ENCODE results near the gene PLSCR2.
"Not testable (repeated sequence)": the region's sequence is repeated elsewhere in the genome, so short reads cannot be mapped to it uniquely, and the experiment has no call there.

PLSCR2 gene

DNA sequence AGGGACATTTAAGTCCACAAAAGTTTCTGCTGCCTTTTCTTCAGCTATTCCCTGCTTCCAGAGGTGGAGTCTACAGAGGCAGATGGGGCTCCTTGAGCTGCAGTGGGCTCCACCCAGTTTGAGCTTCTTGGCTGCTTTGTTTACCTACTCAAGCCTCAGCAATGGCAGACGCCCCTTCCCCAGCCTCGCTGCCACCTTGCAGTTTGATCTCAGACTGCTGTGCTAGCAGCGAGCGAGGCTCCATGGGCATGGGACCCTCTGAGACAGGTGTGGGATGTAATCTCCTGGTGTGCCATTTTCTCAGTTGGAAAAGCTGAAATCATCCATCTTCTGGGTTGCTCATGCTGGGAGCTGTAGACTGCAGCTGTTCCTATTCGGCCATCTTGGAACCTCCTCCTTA is 29.1 kb downstream of the PLSCR2 start:
- DNase-seq; in situ Hi-C loops (cut with MboI; ENCODE audit: low pct_unique_long_range_greater_than_20kb, low sequenced_read_pairs): not testable (repeated sequence)

- in situ Hi-C loops (cut with MboI; ENCODE audit: low pct_unique_long_range_greater_than_20kb, low sequenced_read_pairs), result no loop called here
Observed at GRCh38 chr3:146432066-146432465, 37.3 kb downstream of the PLSCR2 start.

DNA sequence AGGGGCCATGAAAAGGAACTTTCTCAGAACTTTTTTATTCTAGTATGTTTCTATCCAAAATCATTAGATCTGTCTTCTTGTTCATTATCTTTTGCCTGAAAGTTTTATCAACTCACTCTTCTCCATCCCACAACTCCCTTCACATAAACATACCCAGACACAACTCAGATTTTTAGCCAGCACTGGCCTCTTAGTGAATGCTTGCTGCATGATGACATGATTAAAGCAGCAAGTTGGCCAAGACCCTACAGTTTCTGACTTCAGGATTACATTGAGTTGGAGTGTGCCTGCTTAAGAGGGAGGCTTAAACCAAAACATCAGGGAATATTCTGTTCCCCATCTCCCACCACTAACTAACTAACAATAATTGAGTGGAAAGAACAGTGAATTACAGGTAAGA is 38.1 kb downstream of the PLSCR2 start:
- in situ Hi-C loops (cut with MboI; ENCODE audit: low pct_unique_long_range_greater_than_20kb, low sequenced_read_pairs), result no loop called here

More at GRCh38 chr3:146432066-146432465, 37.3 kb downstream of the PLSCR2 start:
- no peak for DNase-seq

DNA sequence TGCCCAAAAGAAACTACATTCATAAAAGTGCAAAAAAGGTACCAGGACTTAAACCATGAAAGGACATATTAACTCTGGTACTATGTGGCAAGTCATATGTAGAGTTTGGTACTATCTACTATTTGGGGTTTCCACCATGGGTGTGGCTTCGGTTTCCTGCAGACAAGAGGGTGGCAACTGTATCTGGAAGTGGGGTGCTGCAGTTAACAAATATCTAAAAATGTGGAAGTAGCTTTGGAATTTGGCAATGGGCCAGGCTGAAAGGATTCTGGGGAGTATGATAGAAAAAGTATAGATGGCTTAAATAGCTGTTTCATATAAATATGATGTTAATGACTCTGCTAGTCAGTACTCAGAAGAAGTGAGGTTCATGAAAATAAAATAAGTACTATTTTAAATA is 44.0 kb downstream of the PLSCR2 start:
- in situ Hi-C loops (cut with MboI; ENCODE audit: low pct_unique_long_range_greater_than_20kb, low sequenced_read_pairs), result no loop called here
- DNase-seq, result no peak

More for the DNA sequence above, 38.1 kb downstream of the PLSCR2 start:
- no peak for DNase-seq

GRCh38 chr3:146421819-146422759 is 47.3 kb downstream of the PLSCR2 start:
- DNase-seq, result no peak
- in situ Hi-C loops (cut with MboI; ENCODE audit: low pct_unique_long_range_greater_than_20kb, low sequenced_read_pairs), result no loop called here

- DNase-seq, result no peak
- in situ Hi-C loops (cut with MboI; ENCODE audit: low pct_unique_long_range_greater_than_20kb, low sequenced_read_pairs), result no loop called here
Observed at GRCh38 chr3:146416366-146416765, 53.0 kb downstream of the PLSCR2 start.

DNA sequence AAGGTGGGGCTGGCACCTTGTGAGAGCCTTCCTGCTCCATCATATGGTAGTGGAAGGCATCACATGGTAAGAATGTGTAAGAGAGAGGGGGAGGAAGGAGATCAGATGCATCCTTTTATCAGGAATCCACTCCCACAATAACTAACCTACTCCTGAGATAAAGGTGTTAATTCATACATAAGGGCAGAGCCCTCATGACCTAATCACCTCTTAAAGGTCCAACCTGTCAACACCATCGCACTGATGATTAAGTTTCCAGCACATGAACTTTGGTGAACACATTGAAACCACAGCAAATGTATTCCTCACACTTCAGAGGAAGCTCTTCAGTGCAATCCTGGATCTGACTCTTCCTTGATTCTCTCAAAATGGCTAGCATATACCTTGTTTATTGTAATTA is 55.4 kb downstream of the PLSCR2 start:
- no peak for DNase-seq
- in situ Hi-C loops (cut with MboI; ENCODE audit: low pct_unique_long_range_greater_than_20kb, low sequenced_read_pairs), result no loop called here

GRCh38 chr3:146412711-146413110 is 56.6 kb downstream of the PLSCR2 start:
- in situ Hi-C loops (cut with MboI; ENCODE audit: low pct_unique_long_range_greater_than_20kb, low sequenced_read_pairs), result not testable (repeated sequence)

DNA sequence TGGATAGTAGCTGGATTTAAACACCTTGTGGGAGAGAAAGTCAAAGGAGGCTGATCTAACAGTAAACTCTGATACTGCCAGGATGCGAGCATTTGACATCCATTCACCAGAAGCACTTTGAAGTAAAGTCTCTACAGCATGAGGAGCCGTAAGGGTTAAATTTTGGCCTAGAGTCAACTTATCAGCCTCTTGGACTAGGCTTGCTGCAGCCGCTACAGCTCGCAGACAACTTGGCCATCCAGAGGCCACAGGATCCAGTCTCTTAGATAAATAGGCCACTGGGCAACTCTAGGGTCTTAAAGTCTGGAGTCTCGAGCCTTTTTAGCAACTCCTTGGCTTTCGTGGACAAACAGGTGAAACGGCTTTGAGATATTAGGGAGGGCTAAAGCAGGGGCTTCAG is 61.4 kb downstream of the PLSCR2 start:
- DNase-seq, result no peak
- in situ Hi-C loops (cut with MboI; ENCODE audit: low pct_unique_long_range_greater_than_20kb, low sequenced_read_pairs), result no loop called here

More at GRCh38 chr3:146412711-146413110, 56.6 kb downstream of the PLSCR2 start:
- not testable (repeated sequence) for DNase-seq

- in situ Hi-C loops (cut with MboI; ENCODE audit: low pct_unique_long_range_greater_than_20kb, low sequenced_read_pairs), result no loop called here
- DNase-seq, result no peak
Observed at GRCh38 chr3:146404436-146404835, 64.9 kb downstream of the PLSCR2 start.

DNA sequence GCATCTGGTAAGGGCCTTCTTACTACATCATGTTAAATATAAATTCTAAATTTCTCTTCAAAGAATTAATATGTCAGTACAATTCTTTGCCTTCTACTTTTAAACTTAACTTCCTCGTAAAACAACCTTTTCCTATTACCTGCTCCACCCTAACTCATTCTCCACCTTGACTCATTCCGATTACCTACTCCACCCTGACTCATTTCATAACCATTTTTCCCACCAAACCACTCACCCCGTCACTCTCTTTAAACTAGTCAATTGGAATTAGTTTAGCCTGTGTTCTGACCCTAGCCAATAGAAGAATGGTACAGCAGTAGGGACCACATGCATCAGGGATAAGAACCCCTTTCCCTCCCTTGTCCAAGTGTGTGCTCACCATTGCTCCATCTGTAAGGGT is 65.6 kb downstream of the PLSCR2 start:
- no peak for DNase-seq
- in situ Hi-C loops (cut with MboI; ENCODE audit: low pct_unique_long_range_greater_than_20kb, low sequenced_read_pairs), result no loop called here

DNA sequence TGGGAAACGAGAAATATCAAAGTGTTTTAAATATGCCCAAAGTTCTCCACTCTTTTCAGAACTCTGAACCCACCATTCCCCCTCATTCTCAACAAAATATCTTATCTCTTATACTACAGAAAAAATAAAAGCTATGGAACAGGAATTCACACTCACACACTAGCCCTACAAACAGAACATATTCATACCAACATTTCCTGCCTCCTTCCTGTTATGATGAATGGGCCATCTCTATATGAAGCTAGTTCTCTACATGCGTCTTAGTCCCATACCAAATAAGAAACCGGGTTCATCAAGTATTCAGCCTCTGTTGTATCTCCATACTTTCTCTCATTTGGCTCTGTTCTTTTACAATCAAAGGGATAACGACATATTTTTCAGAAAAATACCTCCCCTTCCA is 72.6 kb downstream of the PLSCR2 start:
- in situ Hi-C loops (cut with MboI; ENCODE audit: low pct_unique_long_range_greater_than_20kb, low sequenced_read_pairs), result no loop called here

DNA sequence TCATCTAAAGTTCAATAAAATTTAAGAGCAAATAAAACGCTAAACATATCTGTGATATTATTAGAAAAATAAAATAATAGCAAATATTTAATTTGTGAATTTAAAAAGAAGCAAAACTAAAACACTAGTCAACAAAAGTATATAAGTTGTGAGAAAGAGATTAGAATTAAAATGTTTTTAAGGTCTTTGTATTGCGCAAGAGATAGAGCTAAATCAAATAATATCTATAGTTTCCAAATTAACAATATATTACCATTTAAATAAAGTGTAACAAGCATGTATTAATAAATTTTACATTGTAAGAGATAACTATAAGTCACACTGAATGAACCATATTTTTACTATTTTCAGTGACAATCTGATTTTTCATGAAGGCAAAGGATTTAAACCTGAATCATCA is 74.2 kb downstream of the PLSCR2 start:
- in situ Hi-C loops (cut with MboI; ENCODE audit: low pct_unique_long_range_greater_than_20kb, low sequenced_read_pairs), result no loop called here
- DNase-seq, result no peak

More for the DNA sequence above, 72.6 kb downstream of the PLSCR2 start:
- DNase-seq, result no peak

DNA sequence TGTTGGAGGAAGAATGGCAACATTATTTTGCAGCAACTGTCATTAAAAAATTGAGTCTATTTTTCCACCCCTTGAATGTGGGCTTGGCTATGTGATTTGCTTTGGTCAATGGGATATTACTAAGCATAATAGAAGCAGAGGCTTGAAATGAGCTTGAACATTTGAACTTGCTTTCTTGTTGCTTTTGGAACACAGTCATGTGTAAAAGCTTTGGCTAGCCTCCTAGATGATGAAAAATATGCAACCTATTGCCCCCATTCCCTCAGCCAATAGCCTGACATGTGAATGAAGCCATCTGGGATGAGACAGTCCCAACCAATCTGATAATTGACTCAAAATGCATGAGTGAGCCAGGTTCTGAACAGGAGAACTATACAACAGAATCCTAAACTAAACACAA is 78.4 kb downstream of the PLSCR2 start:
- in situ Hi-C loops (cut with MboI; ENCODE audit: low pct_unique_long_range_greater_than_20kb, low sequenced_read_pairs), result no loop called here
- DNase-seq, result no peak

- in situ Hi-C loops (cut with MboI; ENCODE audit: low pct_unique_long_range_greater_than_20kb, low sequenced_read_pairs), result no loop called here
- DNase-seq, result no peak
Observed at GRCh38 chr3:146390006-146390772, 79.2 kb downstream of the PLSCR2 start.

DNA sequence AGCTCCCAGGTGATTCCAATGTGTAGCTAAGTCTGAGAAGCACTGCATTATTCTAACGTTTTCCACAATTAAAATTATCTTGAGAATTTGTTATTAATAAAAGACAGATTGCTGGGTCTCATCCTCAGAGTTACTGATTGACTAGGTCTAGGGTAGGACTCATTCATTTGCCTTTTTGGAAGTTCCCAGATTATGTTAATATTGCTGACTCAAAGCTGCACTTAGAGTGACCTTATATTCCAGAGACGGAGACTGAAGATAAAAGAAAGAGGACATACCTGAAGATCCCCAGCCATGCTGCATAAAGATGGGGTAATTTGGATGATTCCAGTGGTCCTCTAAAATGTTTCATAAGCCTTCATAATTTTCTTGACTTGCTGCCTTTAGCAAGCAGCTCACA is 81.8 kb downstream of the PLSCR2 start:
- in situ Hi-C loops (cut with MboI; ENCODE audit: low pct_unique_long_range_greater_than_20kb, low sequenced_read_pairs), result no loop called here
- no peak for DNase-seq

- in situ Hi-C loops (cut with MboI; ENCODE audit: low pct_unique_long_range_greater_than_20kb, low sequenced_read_pairs), result no loop called here
- no peak for DNase-seq
Observed at GRCh38 chr3:146386936-146387335, 82.4 kb downstream of the PLSCR2 start.

DNA sequence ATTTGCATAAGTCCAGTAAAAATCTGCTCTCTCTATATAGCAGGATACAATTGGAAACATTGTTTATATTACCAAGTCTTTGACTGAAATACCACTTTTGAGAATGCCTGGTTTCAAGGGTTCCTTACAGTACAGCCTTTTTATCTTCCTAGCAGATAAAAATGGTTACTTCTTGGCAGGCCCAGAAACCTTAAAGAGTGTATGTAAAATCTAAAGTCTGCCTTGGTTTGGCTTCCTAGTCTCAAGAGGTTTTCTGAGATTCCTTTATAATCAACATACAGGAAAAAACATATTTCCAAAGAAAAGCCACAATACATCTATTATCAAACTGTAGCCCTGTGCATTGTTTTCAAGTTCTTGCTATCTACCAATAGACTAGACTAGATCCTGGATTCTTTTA is 84.6 kb downstream of the PLSCR2 start:
- in situ Hi-C loops (cut with MboI; ENCODE audit: low pct_unique_long_range_greater_than_20kb, low sequenced_read_pairs), result no loop called here

More for the DNA sequence above, 84.6 kb downstream of the PLSCR2 start:
- DNase-seq, result no peak

All from KBM-7 (cell line).